ENCODE measurements around the gene DEUP1. TPM values are rescaled to one million over a fixed set of nuclear protein-coding genes. Genes with fewer than 3 reads are reported as not detected.

The DEUP1 gene
- total RNA-seq, 1 experiment from 2014 or later, result 0.44 TPM

GRCh38 chr11:93410441-93410840 is 79.9 kb downstream of the DEUP1 start:
- Mint-ChIP-seq H3K27me3 (ENCODE audit: low read depth) (no peaks in the 10 kb centered on the region), H3K4me3 (no peak overlapping the region), H3K4me1 (peaks cover 18% of the 10 kb centered on the region), H3K9me3 (no peaks in the 10 kb centered on the region), H3K36me3 (no peaks in the 10 kb centered on the region), H3K27ac (no peak overlapping the region)
- ATAC-seq (peak; percentile 28; the same call in 1 of the 2 replicates), DNase-seq (ENCODE audit: low spot score) (no peak)
- ChIA-PET CTCF (no interaction called here), POLR2A (no interaction called here)
- TF ChIP-seq CBFB (CRISPR knock-in tag; IDR thresholded peaks at IDR 0.05; ENCODE audit: low read depth) (no peak), ELF4 (CRISPR knock-in tag; IDR thresholded peaks at IDR 0.05; ENCODE audit: low read depth) (no peak), ZBTB21 (CRISPR knock-in tag; IDR thresholded peaks at IDR 0.05; ENCODE audit: borderline replicate concordance) (no peak), GABPB1 (CRISPR knock-in tag; IDR thresholded peaks at IDR 0.05) (no peak), TP53 (CRISPR knock-in tag; IDR thresholded peaks at IDR 0.05) (no peak), E2F1 (CRISPR knock-in tag; IDR thresholded peaks at IDR 0.05) (no peak), ZSCAN18 (CRISPR knock-in tag; IDR thresholded peaks at IDR 0.05) (no peak), NFYB (CRISPR knock-in tag; conservative IDR thresholded peaks at IDR 0.05; ENCODE audit: low read depth) (no peak), GTF2I (CRISPR knock-in tag; conservative IDR thresholded peaks at IDR 0.05) (no peak), MAX (CRISPR knock-in tag; IDR thresholded peaks at IDR 0.05) (no peak), ZNF416 (CRISPR knock-in tag; IDR thresholded peaks at IDR 0.05) (no peak), EMX1 (CRISPR knock-in tag; IDR thresholded peaks at IDR 0.05) (no peak), ZNF425 (CRISPR knock-in tag; conservative IDR thresholded peaks at IDR 0.05) (no peak), ZNF281 (CRISPR knock-in tag; IDR thresholded peaks at IDR 0.05) (no peak)
- TF ChIP-seq, protein P1, sequence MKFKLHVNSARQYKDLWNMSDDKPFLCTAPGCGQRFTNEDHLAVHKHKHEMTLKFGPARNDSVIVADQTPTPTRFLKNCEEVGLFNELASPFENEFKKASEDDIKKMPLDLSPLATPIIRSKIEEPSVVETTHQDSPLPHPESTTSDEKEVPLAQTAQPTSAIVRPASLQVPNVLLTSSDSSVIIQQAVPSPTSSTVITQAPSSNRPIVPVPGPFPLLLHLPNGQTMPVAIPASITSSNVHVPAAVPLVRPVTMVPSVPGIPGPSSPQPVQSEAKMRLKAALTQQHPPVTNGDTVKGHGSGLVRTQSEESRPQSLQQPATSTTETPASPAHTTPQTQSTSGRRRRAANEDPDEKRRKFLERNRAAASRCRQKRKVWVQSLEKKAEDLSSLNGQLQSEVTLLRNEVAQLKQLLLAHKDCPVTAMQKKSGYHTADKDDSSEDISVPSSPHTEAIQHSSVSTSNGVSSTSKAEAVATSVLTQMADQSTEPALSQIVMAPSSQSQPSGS (CRISPR knock-in tag; IDR thresholded peaks at IDR 0.05; ENCODE audit: borderline replicate concordance, low read depth), result no peak
- TF ChIP-seq, protein P2, sequence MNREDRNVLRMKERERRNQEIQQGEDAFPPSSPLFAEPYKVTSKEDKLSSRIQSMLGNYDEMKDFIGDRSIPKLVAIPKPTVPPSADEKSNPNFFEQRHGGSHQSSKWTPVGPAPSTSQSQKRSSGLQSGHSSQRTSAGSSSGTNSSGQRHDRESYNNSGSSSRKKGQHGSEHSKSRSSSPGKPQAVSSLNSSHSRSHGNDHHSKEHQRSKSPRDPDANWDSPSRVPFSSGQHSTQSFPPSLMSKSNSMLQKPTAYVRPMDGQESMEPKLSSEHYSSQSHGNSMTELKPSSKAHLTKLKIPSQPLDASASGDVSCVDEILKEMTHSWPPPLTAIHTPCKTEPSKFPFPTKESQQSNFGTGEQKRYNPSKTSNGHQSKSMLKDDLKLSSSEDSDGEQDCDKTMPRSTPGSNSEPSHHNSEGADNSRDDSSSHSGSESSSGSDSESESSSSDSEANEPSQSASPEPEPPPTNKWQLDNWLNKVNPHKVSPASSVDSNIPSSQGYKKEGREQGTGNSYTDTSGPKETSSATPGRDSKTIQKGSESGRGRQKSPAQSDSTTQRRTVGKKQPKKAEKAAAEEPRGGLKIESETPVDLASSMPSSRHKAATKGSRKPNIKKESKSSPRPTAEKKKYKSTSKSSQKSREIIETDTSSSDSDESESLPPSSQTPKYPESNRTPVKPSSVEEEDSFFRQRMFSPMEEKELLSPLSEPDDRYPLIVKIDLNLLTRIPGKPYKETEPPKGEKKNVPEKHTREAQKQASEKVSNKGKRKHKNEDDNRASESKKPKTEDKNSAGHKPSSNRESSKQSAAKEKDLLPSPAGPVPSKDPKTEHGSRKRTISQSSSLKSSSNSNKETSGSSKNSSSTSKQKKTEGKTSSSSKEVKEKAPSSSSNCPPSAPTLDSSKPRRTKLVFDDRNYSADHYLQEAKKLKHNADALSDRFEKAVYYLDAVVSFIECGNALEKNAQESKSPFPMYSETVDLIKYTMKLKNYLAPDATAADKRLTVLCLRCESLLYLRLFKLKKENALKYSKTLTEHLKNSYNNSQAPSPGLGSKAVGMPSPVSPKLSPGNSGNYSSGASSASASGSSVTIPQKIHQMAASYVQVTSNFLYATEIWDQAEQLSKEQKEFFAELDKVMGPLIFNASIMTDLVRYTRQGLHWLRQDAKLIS (CRISPR knock-in tag; IDR thresholded peaks at IDR 0.05; ENCODE audit: borderline replicate concordance), result no peak
- TF ChIP-seq, protein P3, sequence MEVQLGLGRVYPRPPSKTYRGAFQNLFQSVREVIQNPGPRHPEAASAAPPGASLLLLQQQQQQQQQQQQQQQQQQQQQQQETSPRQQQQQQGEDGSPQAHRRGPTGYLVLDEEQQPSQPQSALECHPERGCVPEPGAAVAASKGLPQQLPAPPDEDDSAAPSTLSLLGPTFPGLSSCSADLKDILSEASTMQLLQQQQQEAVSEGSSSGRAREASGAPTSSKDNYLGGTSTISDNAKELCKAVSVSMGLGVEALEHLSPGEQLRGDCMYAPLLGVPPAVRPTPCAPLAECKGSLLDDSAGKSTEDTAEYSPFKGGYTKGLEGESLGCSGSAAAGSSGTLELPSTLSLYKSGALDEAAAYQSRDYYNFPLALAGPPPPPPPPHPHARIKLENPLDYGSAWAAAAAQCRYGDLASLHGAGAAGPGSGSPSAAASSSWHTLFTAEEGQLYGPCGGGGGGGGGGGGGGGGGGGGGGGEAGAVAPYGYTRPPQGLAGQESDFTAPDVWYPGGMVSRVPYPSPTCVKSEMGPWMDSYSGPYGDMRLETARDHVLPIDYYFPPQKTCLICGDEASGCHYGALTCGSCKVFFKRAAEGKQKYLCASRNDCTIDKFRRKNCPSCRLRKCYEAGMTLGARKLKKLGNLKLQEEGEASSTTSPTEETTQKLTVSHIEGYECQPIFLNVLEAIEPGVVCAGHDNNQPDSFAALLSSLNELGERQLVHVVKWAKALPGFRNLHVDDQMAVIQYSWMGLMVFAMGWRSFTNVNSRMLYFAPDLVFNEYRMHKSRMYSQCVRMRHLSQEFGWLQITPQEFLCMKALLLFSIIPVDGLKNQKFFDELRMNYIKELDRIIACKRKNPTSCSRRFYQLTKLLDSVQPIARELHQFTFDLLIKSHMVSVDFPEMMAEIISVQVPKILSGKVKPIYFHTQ (CRISPR knock-in tag; IDR thresholded peaks at IDR 0.05), result no peak
- TF ChIP-seq, protein P4, sequence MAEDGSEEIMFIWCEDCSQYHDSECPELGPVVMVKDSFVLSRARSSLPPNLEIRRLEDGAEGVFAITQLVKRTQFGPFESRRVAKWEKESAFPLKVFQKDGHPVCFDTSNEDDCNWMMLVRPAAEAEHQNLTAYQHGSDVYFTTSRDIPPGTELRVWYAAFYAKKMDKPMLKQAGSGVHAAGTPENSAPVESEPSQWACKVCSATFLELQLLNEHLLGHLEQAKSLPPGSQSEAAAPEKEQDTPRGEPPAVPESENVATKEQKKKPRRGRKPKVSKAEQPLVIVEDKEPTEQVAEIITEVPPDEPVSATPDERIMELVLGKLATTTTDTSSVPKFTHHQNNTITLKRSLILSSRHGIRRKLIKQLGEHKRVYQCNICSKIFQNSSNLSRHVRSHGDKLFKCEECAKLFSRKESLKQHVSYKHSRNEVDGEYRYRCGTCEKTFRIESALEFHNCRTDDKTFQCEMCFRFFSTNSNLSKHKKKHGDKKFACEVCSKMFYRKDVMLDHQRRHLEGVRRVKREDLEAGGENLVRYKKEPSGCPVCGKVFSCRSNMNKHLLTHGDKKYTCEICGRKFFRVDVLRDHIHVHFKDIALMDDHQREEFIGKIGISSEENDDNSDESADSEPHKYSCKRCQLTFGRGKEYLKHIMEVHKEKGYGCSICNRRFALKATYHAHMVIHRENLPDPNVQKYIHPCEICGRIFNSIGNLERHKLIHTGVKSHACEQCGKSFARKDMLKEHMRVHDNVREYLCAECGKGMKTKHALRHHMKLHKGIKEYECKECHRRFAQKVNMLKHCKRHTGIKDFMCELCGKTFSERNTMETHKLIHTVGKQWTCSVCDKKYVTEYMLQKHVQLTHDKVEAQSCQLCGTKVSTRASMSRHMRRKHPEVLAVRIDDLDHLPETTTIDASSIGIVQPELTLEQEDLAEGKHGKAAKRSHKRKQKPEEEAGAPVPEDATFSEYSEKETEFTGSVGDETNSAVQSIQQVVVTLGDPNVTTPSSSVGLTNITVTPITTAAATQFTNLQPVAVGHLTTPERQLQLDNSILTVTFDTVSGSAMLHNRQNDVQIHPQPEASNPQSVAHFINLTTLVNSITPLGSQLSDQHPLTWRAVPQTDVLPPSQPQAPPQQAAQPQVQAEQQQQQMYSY (CRISPR knock-in tag; IDR thresholded peaks at IDR 0.05), result no peak
